Stimulated activated CD4-positive, alpha-beta T cell treated with anti-CD3 and anti-CD28 coated beads, Interleukin-15, amount 100 ng/mL, for 1 hour (primary cell): ENCODE results near the gene MSLN.
A peak's percentile ranks its signal among the peaks of the same experiment; 100 is the strongest.
"Not testable (repeated sequence)": the region's sequence is repeated elsewhere in the genome, so short reads cannot be mapped to it uniquely, and the experiment has no call there.

Source experiments
- DNase-seq, 2 donors: peaks; one replicate each; pipeline ENCODE4 v3.0.0-alpha.2; 2020; ENCODE audit warnings: low read depth in 1 of 2, low spot score in 1 of 2

Gene MSLN

GRCh38 chr16:772959-773358, 12.4 kb downstream of the MSLN start:
- DNase-seq = no peak

- DNase-seq = no peak
These were observed 13.8 kb downstream of the MSLN start for GRCh38 chr16:774086-775001.

- DNase-seq = no peak
These were observed 14.8 kb downstream of the MSLN start for GRCh38 chr16:775236-775796.

GRCh38 chr16:776298-776697, 15.8 kb downstream of the MSLN start:
- DNase-seq = not testable (repeated sequence)

GRCh38 chr16:776824-777223, 16.3 kb downstream of the MSLN start:
- DNase-seq = no peak

GRCh38 chr16:777826-778225, 17.3 kb downstream of the MSLN start:
- DNase-seq = no peak

- no peak for DNase-seq
These were observed 17.9 kb downstream of the MSLN start for GRCh38 chr16:778447-778846.

GRCh38 chr16:778909-779527, 18.5 kb downstream of the MSLN start:
- no peak for DNase-seq

- DNase-seq = no peak
These were observed 19.0 kb downstream of the MSLN start for GRCh38 chr16:779561-779960.

GRCh38 chr16:780296-780695, 19.8 kb downstream of the MSLN start:
- no peak for DNase-seq

- no peak for DNase-seq
These were observed 20.9 kb downstream of the MSLN start for GRCh38 chr16:781346-782010.

- no peak for DNase-seq
These were observed 21.7 kb downstream of the MSLN start for GRCh38 chr16:782258-782657.

GRCh38 chr16:782766-783403, 22.4 kb downstream of the MSLN start:
- no peak for DNase-seq

- DNase-seq = no peak
These were observed 23.0 kb downstream of the MSLN start for GRCh38 chr16:783404-784161.

- DNase-seq = no peak
These were observed 23.9 kb downstream of the MSLN start for GRCh38 chr16:784431-784830.

GRCh38 chr16:785563-786535, 25.3 kb downstream of the MSLN start:
- DNase-seq = peak; percentile 59 to 68

- DNase-seq = no peak
These were observed 26.9 kb downstream of the MSLN start for GRCh38 chr16:787321-787966.

- no peak for DNase-seq
These were observed 27.5 kb downstream of the MSLN start, which contains the start of gene RPUSD1 for GRCh38 chr16:787978-788398. TSS of gene RPUSD1 (minus strand) at chr16:788381. CDS start at chr16:787737, 644 bp downstream.
